Progenitor cell of endocrine pancreas (in vitro differentiated cells): ENCODE measurements around the gene SAAL1. TPM values are rescaled to one million over a fixed set of nuclear protein-coding genes. Genes with fewer than 3 reads are reported as not detected.

Experiments
- DNase-seq: peaks from one replicate; pipeline ENCODE4 v3.0.0; 2021; ENCODE audit warnings: low spot score; ENCODE audit not compliant: unreplicated experiment
- H3K27ac Mint-ChIP-seq: 2 replicates; pipeline ENCODE4 v1.8.0; 2021; ENCODE audit warnings: mild to moderate bottlenecking, moderate library complexity, mixed read lengths
- H3K27me3 Mint-ChIP-seq: 2 replicates; pipeline ENCODE4 v1.8.0; 2021; ENCODE audit warnings: mixed read lengths
- H3K36me3 Mint-ChIP-seq: 2 replicates; pipeline ENCODE4 v1.8.0; 2022; ENCODE audit warnings: mixed read lengths; ENCODE audit not compliant: insufficient read depth
- H3K4me1 Mint-ChIP-seq: 2 replicates; pipeline ENCODE4 v1.8.0; 2021; ENCODE audit warnings: low read depth, mixed read lengths
- H3K4me3 Mint-ChIP-seq: 2 replicates; pipeline ENCODE4 v1.8.0; 2021; ENCODE audit warnings: low read depth, mild to moderate bottlenecking, moderate library complexity, mixed read lengths
- H3K9me3 Mint-ChIP-seq: 2 replicates; pipeline ENCODE4 v1.8.0; 2021; ENCODE audit warnings: low read depth, mixed read lengths
- CTCF ChIP-seq: fragments of 200-600 bp; sonication (generic); IDR thresholded peaks from one replicate; pipeline ENCODE4 v1.5.0; 2021; ENCODE audit warnings: antibody characterized with exemption, mild to moderate bottlenecking; ENCODE audit not compliant: unreplicated experiment
- total RNA-seq: library from RNA; stranded (reverse); gene quantifications from 2 replicates; pipeline ENCODE4 v1.2.1, GENCODE V29; 2021

The SAAL1 gene
- total RNA-seq, 1 donor from 2014 or later, result 28.3 TPM

DNA sequence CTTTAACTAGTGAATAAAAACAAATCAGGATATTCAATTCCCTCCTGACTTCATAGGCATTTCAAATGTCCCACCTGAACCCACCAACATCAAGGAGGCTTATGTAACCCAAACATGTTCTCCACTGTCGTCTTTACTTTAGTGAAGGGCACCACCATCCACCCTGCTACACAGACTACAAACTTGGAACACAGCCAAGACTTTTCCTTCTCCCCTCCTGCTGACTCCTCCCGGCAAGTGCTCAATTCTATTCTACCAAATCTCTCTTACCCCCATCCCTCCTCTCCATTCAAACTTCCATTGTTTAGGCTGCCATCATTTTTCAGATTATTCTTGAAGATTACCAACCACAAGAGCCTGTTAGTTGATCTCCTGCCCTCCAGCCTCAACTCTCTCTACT lies 24.3 kb downstream of the SAAL1 start:
- Mint-ChIP-seq H3K9me3 (no peaks in the 10 kb centered on the region), H3K4me3 (no peak overlapping the region), H3K36me3 (peaks cover 23% of the 10 kb centered on the region), H3K27me3 (no peaks in the 10 kb centered on the region), H3K4me1 (no peaks in the 10 kb centered on the region), H3K27ac (no peak overlapping the region)
- no peak for DNase-seq
- TF ChIP-seq CTCF, result no peak

GRCh38 chr11:18080451-18080850 lies 25.4 kb downstream of the SAAL1 start:
- no peaks in the 10 kb centered on the region for H3K4me1 Mint-ChIP-seq
- peaks cover 22% of the 10 kb centered on the region for H3K36me3 Mint-ChIP-seq
- no peak overlapping the region for H3K27ac Mint-ChIP-seq
- H3K9me3 Mint-ChIP-seq, result no peaks in the 10 kb centered on the region
- no peaks in the 10 kb centered on the region for H3K27me3 Mint-ChIP-seq
- no peak for TF ChIP-seq CTCF
- no peak overlapping the region for H3K4me3 Mint-ChIP-seq
- DNase-seq, result no peak

GRCh38 chr11:18078909-18079308 lies 27.0 kb downstream of the SAAL1 start:
- no peak for TF ChIP-seq CTCF
- no peak overlapping the region for H3K4me3 Mint-ChIP-seq
- no peaks in the 10 kb centered on the region for H3K27me3 Mint-ChIP-seq
- peaks cover 23% of the 10 kb centered on the region for H3K36me3 Mint-ChIP-seq
- no peak for DNase-seq
- no peak overlapping the region for H3K27ac Mint-ChIP-seq
- no peaks in the 10 kb centered on the region for H3K4me1 Mint-ChIP-seq
- H3K9me3 Mint-ChIP-seq, result no peaks in the 10 kb centered on the region

GRCh38 chr11:18075444-18075843 lies 30.4 kb downstream of the SAAL1 start:
- no peak for TF ChIP-seq CTCF
- DNase-seq, result no peak
- Mint-ChIP-seq H3K4me1 (no peaks in the 10 kb centered on the region), H3K4me3 (no peak overlapping the region), H3K27me3 (no peaks in the 10 kb centered on the region), H3K36me3 (peaks cover 8% of the 10 kb centered on the region), H3K27ac (no peak overlapping the region), H3K9me3 (no peaks in the 10 kb centered on the region)

DNA sequence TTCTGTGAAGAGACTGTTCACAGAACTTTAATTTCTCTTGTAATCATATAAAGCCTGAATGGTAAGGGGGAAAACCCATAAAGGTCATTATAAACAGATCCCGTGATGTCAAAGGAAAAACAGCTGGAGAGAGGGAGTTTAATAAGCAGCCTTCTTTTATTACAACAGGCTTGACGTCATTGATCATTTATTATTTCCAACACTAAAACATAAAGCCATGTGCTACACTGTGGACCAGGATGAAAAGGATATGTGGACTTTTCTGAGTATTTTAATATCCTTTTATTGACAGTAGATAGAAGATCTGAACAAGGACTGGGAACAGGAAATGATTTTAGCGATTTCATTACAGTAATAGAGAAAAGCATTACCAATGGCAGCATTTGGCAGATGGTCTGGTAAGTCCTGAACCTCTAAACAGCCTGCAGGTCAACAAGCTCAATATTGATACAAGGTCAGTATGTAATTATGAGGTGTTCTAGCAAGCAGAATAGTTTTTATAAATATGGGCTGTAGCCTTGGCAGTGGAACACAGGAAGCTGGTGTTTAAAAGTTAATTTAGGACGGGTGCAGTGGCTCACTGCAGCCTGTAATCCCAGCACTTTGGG lies 34.7 kb downstream of the SAAL1 start:
- H3K9me3 Mint-ChIP-seq, result no peaks in the 10 kb centered on the region
- H3K36me3 Mint-ChIP-seq, result peaks cover 1% of the 10 kb centered on the region
- no peaks in the 10 kb centered on the region for H3K27me3 Mint-ChIP-seq
- no peak overlapping the region for H3K27ac Mint-ChIP-seq
- H3K4me3 Mint-ChIP-seq, result no peak overlapping the region
- DNase-seq, result no peak
- TF ChIP-seq CTCF, result no peak
- H3K4me1 Mint-ChIP-seq, result no peaks in the 10 kb centered on the region
